Activated effector memory CD4-positive, alpha-beta T cell treated with anti-CD3 and anti-CD28 coated beads, Interleukin-2, amount 50 U/mL, for 16 hours (primary cell): ENCODE data around the gene ATP4A.

Experiments used
- DNase-seq: peaks from one replicate; pipeline ENCODE4 v3.0.0-alpha.2; 2020

ATP4A gene

DNA sequence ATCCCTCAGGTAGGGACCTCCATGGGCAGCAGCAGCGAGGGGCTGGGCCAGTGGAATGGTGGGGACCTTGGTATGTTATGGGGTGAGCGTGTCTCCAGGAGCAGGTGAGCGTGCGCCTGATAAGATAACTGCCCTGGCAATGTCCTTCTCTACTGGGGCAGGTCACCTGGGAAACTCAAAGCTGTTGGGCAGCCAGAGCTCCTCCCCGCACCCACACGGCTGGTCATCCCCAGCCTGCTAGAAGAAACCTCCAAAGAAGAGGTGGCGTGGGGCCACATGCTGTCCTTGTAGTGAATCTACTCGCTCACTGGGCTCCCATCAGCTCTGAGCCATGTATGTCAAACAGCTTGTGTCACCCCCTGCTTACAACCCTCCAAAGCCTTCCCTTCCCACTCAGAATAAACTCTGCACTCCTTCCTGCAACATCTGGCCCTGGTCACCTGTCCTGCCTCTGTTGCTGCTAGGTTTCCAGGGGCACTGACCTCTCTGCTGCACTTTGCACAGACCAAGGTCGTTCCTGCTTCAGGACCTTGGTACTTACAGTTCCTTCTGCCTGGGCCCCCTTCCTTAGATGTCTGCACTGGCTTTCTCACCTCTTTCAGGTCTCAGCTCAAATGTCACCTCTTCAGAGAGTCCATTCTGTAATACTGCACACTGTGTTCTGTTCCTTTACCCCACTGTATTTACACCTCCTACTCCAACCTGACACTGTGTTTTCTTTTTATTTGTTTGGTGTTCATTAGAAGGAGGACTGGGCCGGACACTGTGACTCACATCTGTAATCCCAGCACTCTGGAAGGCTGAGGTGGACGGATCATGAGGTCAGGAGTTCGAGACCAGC lies 1.8 kb upstream of the ATP4A start:
- DNase-seq: no peak

DNA sequence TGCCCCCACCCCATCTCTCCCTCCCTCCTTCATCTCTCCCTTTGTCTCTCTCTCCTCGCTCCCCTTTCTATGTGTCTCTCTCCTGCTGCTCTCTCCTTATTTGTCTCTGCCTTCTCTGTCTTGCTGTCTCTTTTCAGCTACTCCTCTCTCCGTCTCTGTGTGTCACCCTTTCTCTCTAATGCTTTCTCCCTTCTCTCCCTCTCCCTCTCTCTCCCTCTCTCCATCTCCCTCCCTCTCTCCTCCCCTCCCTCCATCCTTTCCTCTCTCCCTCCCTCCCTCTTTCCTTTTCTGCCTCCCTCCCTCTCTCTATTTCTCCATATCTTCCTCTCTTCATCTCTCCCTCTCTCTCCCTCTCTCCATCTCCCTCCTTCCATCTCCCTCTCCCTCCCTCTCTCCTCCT lies 682 bp downstream of the ATP4A start:
- no peak for DNase-seq

GRCh38 chr19:35562336-35562735 lies 1.1 kb downstream of the ATP4A start:
- no peak for DNase-seq

- DNase-seq: no peak
Observed at GRCh38 chr19:35561436-35561835, 2.0 kb downstream of the ATP4A start.

DNA sequence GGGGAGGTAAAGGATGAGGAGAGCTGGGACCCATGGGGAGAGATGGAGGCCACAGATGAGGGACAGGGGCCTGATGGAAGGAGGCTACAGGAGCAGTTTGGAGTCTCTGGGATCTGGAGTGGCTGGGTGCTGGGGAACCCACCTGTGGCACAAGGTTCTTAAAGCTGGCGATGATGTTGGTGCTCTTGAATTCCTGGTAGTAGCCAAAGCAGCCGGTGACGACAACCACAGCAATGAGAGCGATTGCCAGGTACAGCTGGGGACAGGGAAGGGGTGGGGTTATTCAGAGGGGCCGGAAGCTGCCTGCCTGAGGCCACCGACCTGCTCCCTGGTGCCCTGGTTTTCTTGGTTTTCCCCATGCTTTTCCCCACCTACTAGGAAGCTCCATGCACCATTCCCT lies 2.8 kb downstream of the ATP4A start:
- DNase-seq: no peak

DNA sequence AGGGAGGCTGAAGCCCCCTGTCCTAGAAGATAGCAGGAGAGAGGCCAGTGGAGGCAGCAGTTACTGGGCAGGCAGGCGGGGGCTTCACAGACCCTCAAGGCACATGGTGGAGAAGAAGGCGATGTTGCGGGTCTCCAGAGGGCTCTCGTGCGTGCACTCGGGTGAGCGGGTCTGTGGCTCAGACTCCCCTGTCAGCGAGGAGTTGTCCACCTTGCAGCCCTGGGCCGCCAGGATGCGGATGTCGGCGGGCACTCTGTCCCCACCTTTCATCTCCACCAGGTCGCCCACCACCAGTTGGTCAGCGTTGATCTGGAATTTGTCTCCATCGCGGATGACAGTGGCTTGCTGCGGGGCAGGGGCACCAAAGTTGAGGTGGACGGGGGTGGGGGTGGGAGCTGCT lies 3.2 kb downstream of the ATP4A start:
- DNase-seq: no peak

GRCh38 chr19:35559781-35560180 lies 3.7 kb downstream of the ATP4A start:
- DNase-seq: no peak

DNA sequence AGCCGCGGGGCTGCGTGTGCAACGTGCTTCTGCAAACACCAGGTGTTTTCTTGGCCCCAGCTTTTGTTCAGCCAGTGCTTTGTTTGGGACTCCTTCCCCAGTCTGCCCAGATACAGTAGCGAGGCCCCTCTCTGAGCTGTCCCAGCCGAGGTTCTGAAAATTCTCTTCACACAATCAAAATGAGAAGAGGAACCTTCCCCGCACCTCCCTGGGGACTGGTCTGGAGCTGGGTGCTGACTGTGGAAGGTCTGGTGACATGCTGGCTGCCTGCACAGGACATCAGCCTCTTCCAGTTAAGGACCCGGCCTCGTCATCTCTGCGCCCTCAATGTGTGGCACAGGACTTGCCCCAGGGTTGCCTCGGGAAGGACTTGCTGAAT lies 4.2 kb downstream of the ATP4A start:
- DNase-seq: no peak

- DNase-seq: no peak
Observed at GRCh38 chr19:35558400-35559280, 4.8 kb downstream of the ATP4A start.

- DNase-seq: peak; percentile 83
Observed at GRCh38 chr19:35557539-35558399, 5.7 kb downstream of the ATP4A start.

- DNase-seq: no peak
Observed at GRCh38 chr19:35556846-35557538, 6.5 kb downstream of the ATP4A start.

DNA sequence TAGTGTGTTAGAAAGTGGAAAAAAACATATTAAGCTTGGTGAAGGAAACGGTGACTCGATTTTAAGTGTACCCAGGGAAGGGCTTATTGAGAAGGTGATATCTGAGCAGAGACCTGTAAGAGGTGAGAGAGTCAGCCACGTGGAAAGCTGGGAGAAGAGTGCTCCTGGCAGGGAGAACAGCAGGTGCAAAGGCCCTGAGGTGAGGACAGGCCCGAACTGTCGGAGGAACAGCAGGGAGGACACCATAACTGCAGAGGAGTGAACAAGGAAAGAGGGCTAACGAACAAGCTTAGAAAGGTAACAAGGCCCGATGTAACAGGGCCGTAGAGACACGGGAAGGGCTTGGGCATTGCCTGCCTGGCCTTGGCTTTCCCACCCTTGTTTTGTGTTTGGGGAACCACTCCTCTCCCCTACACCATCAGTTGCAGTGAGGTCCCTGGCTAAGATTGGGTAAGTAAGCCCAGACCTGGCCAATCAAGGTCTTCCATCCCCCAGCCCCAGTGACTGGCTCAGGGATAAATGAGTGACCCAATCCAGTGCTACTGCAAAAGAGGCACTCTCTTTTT lies 7.3 kb downstream of the ATP4A start:
- DNase-seq: no peak

DNA sequence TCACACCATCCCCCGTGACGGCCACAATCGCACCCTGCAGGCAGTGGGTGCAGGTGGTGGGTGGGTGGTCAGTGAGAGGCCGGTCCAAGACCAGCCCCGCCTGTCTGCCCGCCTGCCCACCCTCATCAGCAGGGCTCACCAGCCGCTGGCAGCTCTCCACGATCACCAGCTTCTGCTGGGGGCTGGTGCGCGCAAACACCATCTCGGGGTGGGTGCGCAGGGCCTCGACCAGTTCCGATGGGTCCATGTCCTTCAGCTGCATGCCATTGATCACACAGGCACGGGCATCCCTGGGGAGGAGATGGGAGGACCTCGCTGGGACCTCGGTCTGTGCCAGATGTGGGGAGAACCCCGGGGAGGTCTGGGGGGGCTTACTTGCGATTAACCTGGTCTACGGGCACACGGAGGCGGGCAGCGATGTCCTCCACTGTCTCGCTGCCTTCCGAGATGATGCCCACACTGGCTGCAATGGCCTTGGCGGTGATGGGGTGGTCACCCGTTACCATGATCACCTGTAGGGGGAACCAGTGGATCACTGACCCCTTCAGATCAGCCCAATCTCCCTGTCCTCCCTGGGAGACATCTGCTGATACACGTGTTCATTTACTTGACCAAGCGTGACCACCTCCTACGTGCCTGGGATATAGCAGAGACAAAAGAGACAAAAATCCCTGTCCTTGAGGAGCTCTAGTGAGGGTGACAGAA lies 8.0 kb downstream of the ATP4A start:
- no peak for DNase-seq

- no peak for DNase-seq
Observed at GRCh38 chr19:35554076-35554475, 9.4 kb downstream of the ATP4A start.

- no peak for DNase-seq
Observed at GRCh38 chr19:35553385-35554000, 10.0 kb downstream of the ATP4A start.

- no peak for DNase-seq
Observed at GRCh38 chr19:35552534-35553384, 10.7 kb downstream of the ATP4A start.

GRCh38 chr19:35551091-35551810 lies 12.2 kb downstream of the ATP4A start:
- DNase-seq: no peak

DNA sequence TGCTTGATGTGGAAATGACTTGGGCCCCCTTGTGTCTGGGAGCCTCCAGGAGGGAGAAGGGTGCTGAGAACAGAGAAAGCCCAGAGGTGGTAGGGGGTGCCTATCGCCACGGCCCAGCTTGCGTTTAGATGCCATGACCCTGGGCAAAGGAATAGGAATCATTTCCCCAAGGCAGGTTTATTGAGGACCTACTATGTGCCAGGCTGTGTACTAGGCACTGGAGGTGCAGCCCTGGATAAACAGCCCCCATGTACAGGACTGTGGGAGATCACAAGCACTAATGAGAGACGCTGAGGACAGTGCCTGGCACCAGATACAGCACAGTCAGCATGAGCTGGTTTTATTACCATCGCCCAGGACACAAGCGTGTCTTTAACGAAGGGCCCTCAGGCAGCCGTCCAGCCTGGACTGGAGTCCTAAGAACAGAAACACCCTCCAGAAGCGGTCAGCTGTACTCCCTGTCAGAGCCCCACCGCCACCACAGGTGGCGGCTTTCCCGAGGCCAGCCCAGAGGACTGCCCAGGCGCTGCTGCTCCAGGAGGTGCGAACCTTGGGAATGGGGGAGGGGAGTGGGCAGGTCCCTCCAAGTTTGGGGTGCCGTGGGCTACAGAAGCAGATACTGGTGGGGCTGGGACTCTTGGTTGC lies 13.5 kb downstream of the ATP4A start:
- no peak for DNase-seq
